Skeletal muscle tissue (tissue), 4 donors: Measurements from ENCODE around the gene RNU6-8. TPM values are rescaled to one million over a fixed set of nuclear protein-coding genes. Genes with fewer than 3 reads are reported as not detected.
A peak's percentile ranks its signal among the peaks of the same experiment; 100 is the strongest.

ENCODE experiments used
- H3K27ac ChIP-seq: one replicate; pipeline ENCODE4 v1.7.0; 2013; ENCODE audit warnings: mild to moderate bottlenecking, low read depth, low read length, inconsistent platforms
- H3K27me3 ChIP-seq, 3 donors: one replicate each; pipeline ENCODE4 v1.7.0; 2013; ENCODE audit warnings: low read length in 3 of 3; ENCODE audit not compliant: control insufficient read depth in 3 of 3, insufficient read depth in 3 of 3
- H3K36me3 ChIP-seq, 3 donors: one replicate each; pipeline ENCODE4 v1.7.0; 2013; ENCODE audit warnings: low read length in 3 of 3; ENCODE audit not compliant: control insufficient read depth in 3 of 3, insufficient read depth in 3 of 3
- H3K4me1 ChIP-seq, 3 donors: one replicate each; pipeline ENCODE4 v1.7.0; 2013; ENCODE audit warnings: low read length in 3 of 3, mild to moderate bottlenecking in 3 of 3; ENCODE audit not compliant: control insufficient read depth in 3 of 3, insufficient read depth in 3 of 3
- H3K4me3 ChIP-seq, 3 donors: one replicate each; pipeline ENCODE4 v1.7.0; 2013; ENCODE audit warnings: low read length in 3 of 3
- H3K9ac ChIP-seq, 3 donors: one replicate each; pipeline ENCODE4 v1.7.0; 2013; ENCODE audit warnings: low read length in 3 of 3, mild to moderate bottlenecking in 3 of 3, moderate library complexity in 2 of 3, low read depth in 1 of 3
- H3K9me3 ChIP-seq, 3 donors: one replicate each; pipeline ENCODE4 v1.7.0; 2013; ENCODE audit warnings: low read length in 3 of 3; ENCODE audit not compliant: control insufficient read depth in 3 of 3
- total RNA-seq: library from RNA; depleted of rRNA; stranded (reverse); fragments of >200 nt; gene quantifications from one replicate; pipeline ENCODE4 v1.2.3, GENCODE V29; 2014
- donor health status: Osteomylitis.

Gene RNU6-8
- not detected for total RNA-seq

- Histone ChIP-seq H3K9ac (peak within 1 kb of the TSS; percentile 86 to 98 (median 92)), H3K4me3 (peak within 1 kb of the TSS; percentile 74 to 94 (median 92)), H3K4me1 (peaks cover 2 to 14% (median 4%) of the 10 kb centered on the region in 3 donors), H3K9me3 (no peaks in the 10 kb centered on the region), H3K27me3 (no peaks in the 10 kb centered on the region), H3K27ac (peak within 1 kb of the TSS; percentile 94), H3K36me3 (no peaks in the 10 kb centered on the region)
These were observed at the start of gene RNU6-8 for GRCh38 chr14:32202998-32203882. Gene RNU6-8 (minus strand): TSS chr14:32203269.

GRCh38 chr14:32252030-32252670 lies 49.1 kb upstream of the RNU6-8 start:
- Histone ChIP-seq H3K4me1 (peaks cover 3 to 19% (median 11%) of the 10 kb centered on the region in 3 donors), H3K4me3 (no peak overlapping the region), H3K9me3 (no peaks in the 10 kb centered on the region), H3K27me3 (no peaks in the 10 kb centered on the region), H3K36me3 (no peaks in the 10 kb centered on the region), H3K27ac (no peak overlapping the region), H3K9ac (no peak overlapping the region)

- Histone ChIP-seq H3K36me3 (no peaks in the 10 kb centered on the region), H3K4me3 (no peak overlapping the region), H3K27ac (no peak overlapping the region), H3K27me3 (no peaks in the 10 kb centered on the region), H3K4me1 (peaks cover 3 to 19% (median 11%) of the 10 kb centered on the region in 3 donors), H3K9me3 (no peaks in the 10 kb centered on the region), H3K9ac (no peak overlapping the region)
These were observed 48.5 kb upstream of the RNU6-8 start for GRCh38 chr14:32251530-32251929.

DNA sequence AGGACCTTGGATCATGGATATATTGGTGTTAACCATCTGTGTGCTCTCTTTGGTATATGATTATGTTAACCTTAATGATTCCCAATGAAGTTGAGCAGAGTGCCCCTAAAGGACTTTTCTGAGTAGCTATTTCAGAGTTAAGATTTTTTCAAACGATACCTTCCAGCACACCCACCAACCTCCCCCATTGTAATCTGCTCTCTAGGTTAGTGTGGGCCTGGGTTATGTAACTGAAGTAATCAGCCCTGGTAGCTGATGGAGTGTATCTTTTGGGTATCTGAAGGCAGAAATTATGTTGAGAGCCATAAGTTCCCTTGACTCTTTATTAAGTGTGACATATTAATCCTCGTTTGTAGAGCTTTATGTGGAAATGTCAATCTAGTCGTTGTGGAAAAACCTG lies 47.6 kb upstream of the RNU6-8 start:
- Histone ChIP-seq H3K27ac (no peak overlapping the region), H3K27me3 (no peaks in the 10 kb centered on the region), H3K36me3 (no peaks in the 10 kb centered on the region), H3K9me3 (no peaks in the 10 kb centered on the region), H3K4me1 (peaks cover 3 to 19% (median 8%) of the 10 kb centered on the region in 3 donors), H3K9ac (no peak overlapping the region), H3K4me3 (no peak overlapping the region)

GRCh38 chr14:32249780-32250179 lies 46.7 kb upstream of the RNU6-8 start:
- no peak overlapping the region for H3K27ac ChIP-seq
- no peak overlapping the region for H3K9ac ChIP-seq
- no peaks in the 10 kb centered on the region for H3K27me3 ChIP-seq
- H3K4me3 ChIP-seq, result no peak overlapping the region
- peaks cover 0 to 16% (median 8%) of the 10 kb centered on the region in 3 donors for H3K4me1 ChIP-seq
- H3K36me3 ChIP-seq, result no peaks in the 10 kb centered on the region
- no peaks in the 10 kb centered on the region for H3K9me3 ChIP-seq

DNA sequence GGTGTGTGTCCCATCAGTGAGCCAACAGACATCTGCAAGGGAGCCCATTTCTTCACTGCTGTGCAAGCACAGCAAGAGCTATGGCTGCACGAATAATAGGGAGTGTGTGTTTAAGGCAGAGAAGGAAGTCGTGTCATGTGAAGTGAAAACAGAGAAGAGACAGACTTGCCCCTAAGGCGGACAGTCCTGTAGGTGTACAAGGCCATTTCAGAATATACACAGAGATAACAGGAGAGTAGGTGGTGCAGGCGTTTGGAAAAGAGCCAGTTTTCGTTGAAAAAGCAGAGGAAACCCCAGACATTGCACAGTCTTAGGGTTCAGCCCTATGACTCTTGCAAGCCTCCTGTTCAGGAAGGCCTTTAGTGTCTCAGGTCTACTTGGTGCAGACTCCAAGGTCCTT lies 46.3 kb upstream of the RNU6-8 start:
- H3K9ac ChIP-seq, result no peak overlapping the region
- no peak overlapping the region for H3K4me3 ChIP-seq
- no peaks in the 10 kb centered on the region for H3K27me3 ChIP-seq
- no peak overlapping the region for H3K27ac ChIP-seq
- peaks cover 0 to 16% (median 8%) of the 10 kb centered on the region in 3 donors for H3K4me1 ChIP-seq
- no peaks in the 10 kb centered on the region for H3K36me3 ChIP-seq
- no peaks in the 10 kb centered on the region for H3K9me3 ChIP-seq

GRCh38 chr14:32246751-32247150 lies 43.7 kb upstream of the RNU6-8 start:
- H3K9me3 ChIP-seq, result no peaks in the 10 kb centered on the region
- no peak overlapping the region for H3K9ac ChIP-seq
- H3K4me1 ChIP-seq, result peaks cover 0 to 13% (median 5%) of the 10 kb centered on the region in 3 donors
- no peak overlapping the region for H3K27ac ChIP-seq
- H3K4me3 ChIP-seq, result no peak overlapping the region
- H3K27me3 ChIP-seq, result no peaks in the 10 kb centered on the region
- H3K36me3 ChIP-seq, result no peaks in the 10 kb centered on the region

DNA sequence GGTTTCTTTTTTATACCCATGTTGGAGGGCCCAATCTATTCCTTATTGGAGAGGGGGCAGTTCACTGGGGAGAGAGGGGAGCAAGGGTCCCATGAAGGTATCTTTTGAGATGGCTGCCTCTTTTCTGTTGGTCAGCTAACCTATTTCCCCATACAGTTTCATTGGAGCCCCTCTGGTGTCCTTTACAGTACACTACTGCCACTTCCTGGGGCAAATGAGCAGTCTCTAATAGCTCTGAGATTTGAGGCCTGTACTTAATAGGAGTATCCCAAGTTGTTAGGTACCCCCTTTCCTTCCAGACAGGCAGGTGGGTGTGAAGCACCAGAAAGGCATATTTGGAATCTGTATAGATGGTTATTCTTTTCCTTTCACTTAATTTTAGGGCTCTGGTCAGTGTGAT lies 41.3 kb upstream of the RNU6-8 start:
- Histone ChIP-seq H3K4me3 (no peak overlapping the region), H3K27ac (no peak overlapping the region), H3K9ac (no peak overlapping the region), H3K4me1 (no peaks in the 10 kb centered on the region), H3K9me3 (no peaks in the 10 kb centered on the region), H3K36me3 (no peaks in the 10 kb centered on the region), H3K27me3 (no peaks in the 10 kb centered on the region)

DNA sequence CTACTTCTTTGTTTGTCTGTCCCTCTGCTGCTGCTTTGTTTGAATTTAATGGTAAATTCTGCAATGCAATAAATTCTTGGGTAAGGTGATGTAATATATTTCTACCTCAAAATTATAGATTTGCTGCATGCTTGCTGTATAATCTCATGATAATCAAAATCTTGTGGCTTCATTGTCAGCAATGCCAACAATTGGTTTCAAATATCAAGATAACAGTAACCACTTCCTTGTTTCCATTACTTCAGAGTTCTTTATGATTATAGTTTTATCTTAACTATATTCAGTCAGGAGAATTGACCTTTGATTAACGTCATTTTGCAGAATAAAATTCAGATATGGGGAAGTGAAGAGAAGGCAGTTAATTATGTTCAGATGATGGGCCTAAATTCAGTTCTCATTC lies 30.2 kb upstream of the RNU6-8 start:
- H3K4me3 ChIP-seq, result no peak overlapping the region
- H3K36me3 ChIP-seq, result no peaks in the 10 kb centered on the region
- no peak overlapping the region for H3K27ac ChIP-seq
- H3K27me3 ChIP-seq, result no peaks in the 10 kb centered on the region
- H3K9ac ChIP-seq, result no peak overlapping the region
- no peaks in the 10 kb centered on the region for H3K9me3 ChIP-seq
- H3K4me1 ChIP-seq, result peaks cover 0 to 17% (median 7%) of the 10 kb centered on the region in 3 donors

DNA sequence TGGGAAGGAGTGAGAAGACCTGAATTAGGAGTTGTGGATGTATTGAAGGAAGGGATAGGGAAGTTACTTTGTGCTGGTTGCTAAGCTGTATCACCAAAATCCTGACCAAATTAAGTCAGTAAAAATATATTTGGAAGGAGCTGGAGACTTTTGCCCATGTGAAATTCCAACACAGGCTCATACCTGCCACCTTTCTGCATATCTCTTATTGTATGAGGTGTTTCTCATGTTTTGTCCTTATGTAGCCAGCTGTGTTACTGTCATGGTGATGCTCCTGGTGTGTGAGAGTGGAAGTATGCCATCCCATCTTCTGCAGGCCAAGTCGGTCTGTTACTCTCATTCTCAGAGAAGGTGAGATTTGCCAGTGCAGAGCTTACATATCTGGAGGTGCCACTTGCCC lies 29.4 kb upstream of the RNU6-8 start:
- Histone ChIP-seq H3K36me3 (no peaks in the 10 kb centered on the region), H3K27ac (no peak overlapping the region), H3K4me1 (peaks cover 0 to 17% (median 7%) of the 10 kb centered on the region in 3 donors), H3K9me3 (no peaks in the 10 kb centered on the region), H3K9ac (no peak overlapping the region), H3K4me3 (no peak overlapping the region), H3K27me3 (no peaks in the 10 kb centered on the region)
